ENCODE data around the gene LRRN2.

The LRRN2 gene

DNA sequence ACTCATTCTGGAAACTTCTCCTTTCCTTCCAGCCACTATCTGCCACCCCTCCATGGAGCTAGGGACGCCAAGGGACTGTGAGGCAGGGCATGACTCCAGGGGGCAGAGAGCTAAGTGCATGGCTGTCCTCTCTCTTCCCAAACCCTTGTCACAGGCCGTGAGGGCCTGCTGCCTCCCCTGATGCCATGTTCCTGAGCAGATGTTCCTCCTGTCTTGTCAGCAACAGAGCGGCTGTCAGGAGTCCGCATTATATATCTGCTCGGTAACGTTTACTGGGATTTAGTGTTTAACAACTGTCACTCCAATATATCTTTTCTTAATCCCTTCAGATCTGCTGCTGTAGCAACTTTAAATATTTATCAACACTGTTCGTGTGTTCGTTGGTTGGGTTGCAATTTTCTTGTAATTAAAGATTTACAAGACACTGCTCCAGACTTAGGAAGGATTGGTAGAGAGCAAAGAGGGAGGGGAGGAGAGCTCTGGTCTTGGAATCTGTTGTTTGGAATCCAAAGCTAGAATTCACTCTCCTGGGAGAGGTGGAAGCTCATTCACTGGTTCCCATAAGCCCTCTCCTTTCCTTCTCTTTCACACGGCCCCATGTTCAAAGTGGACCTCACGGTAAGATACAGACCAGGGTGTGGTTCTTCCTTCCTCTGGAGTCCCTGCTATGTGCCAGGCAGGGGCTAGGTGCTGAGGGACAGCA lies 93.1 kb downstream of the LRRN2 start:
- no peak overlapping the region for H3K4me3 ChIP-seq (ENCODE audit: control insufficient read depth, low read depth, low read length)
- no peak for DNase-seq (ENCODE audit: low read depth)
- TF ChIP-seq, protein P1, sequence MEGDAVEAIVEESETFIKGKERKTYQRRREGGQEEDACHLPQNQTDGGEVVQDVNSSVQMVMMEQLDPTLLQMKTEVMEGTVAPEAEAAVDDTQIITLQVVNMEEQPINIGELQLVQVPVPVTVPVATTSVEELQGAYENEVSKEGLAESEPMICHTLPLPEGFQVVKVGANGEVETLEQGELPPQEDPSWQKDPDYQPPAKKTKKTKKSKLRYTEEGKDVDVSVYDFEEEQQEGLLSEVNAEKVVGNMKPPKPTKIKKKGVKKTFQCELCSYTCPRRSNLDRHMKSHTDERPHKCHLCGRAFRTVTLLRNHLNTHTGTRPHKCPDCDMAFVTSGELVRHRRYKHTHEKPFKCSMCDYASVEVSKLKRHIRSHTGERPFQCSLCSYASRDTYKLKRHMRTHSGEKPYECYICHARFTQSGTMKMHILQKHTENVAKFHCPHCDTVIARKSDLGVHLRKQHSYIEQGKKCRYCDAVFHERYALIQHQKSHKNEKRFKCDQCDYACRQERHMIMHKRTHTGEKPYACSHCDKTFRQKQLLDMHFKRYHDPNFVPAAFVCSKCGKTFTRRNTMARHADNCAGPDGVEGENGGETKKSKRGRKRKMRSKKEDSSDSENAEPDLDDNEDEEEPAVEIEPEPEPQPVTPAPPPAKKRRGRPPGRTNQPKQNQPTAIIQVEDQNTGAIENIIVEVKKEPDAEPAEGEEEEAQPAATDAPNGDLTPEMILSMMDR (IDR thresholded peaks at IDR 0.05; ENCODE audit: control insufficient read depth, insufficient read depth, low read depth, low read length, missing control alignments): no peak

- TF ChIP-seq, protein P1 (IDR thresholded peaks at IDR 0.05; ENCODE audit: control insufficient read depth, insufficient read depth, low read depth, low read length, missing control alignments): no peak
- DNase-seq (ENCODE audit: low read depth): peak; percentile 16
- no peak overlapping the region for H3K4me3 ChIP-seq (ENCODE audit: control insufficient read depth, low read depth, low read length)
Measured at GRCh38 chr1:204591473-204592090, 94.0 kb downstream of the LRRN2 start.

DNA sequence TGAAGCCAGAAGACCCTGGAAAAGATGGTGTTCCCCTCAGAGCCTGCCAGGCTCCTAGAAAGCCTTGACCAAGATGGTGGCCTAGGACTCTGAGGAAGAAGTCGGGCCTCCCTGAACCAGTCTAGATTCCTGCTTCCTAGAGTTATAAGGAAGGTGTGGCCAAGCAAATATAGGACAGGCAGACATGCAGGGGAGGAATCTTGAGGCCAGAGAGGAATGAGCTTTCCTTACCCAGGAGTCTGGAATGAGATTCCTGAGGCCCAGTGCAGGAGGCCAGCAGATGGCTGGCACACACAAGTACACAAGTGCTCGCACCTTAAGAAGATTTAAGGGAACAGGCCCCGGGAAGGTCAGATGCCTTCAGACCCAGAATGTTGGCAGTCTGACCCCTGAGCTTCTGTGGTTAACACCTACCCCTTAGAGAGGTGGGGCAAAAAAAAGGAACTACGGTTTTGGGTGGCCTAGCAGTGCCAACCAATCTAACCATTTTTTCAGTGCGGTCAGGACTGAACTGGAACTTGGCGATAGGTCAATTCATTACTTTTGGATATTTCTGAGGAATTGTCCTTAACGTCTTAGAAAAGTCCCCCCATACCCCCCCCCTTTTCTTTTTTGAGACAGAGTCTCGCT lies 96.0 kb downstream of the LRRN2 start:
- TF ChIP-seq, protein P1 (IDR thresholded peaks at IDR 0.05; ENCODE audit: control insufficient read depth, insufficient read depth, low read depth, low read length, missing control alignments): no peak
- no peak overlapping the region for H3K4me3 ChIP-seq (ENCODE audit: control insufficient read depth, low read depth, low read length)
- DNase-seq (ENCODE audit: low read depth): no peak

DNA sequence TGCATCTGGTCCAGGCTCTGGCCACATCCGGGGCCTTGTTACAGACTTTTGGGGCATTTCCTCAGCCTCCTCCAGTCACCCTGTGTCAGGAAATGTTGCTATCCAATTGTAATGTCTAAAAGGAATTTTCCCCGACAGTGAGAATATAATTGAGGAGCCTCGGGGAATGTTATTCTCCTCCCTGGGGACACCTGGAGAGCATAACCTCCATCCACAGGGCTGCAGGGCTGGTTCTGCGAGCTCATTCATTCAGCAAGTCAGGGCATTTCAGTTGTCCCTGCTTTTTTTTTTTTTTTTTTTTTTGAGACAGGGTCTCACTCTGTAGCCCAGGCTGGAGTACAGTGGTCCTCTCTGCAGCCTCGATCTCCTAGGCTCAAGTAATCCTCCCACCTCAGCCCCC lies 96.7 kb downstream of the LRRN2 start:
- DNase-seq (ENCODE audit: low read depth): no peak
- no peak overlapping the region for H3K4me3 ChIP-seq (ENCODE audit: control insufficient read depth, low read depth, low read length)
- TF ChIP-seq, protein P1 (IDR thresholded peaks at IDR 0.05; ENCODE audit: control insufficient read depth, insufficient read depth, low read depth, low read length, missing control alignments): no peak

GRCh38 chr1:204587621-204588020 lies 97.9 kb downstream of the LRRN2 start:
- DNase-seq (ENCODE audit: low read depth): no peak
- TF ChIP-seq, protein P1 (IDR thresholded peaks at IDR 0.05; ENCODE audit: control insufficient read depth, insufficient read depth, low read depth, low read length, missing control alignments): no peak
- H3K4me3 ChIP-seq (ENCODE audit: control insufficient read depth, low read depth, low read length): no peak overlapping the region

GRCh38 chr1:204584699-204585372 lies 100.7 kb downstream of the LRRN2 start:
- no peak overlapping the region for H3K4me3 ChIP-seq (ENCODE audit: control insufficient read depth, low read depth, low read length)
- TF ChIP-seq, protein P1 (IDR thresholded peaks at IDR 0.05; ENCODE audit: control insufficient read depth, insufficient read depth, low read depth, low read length, missing control alignments): no peak
- DNase-seq (ENCODE audit: low read depth): no peak
